GM19372 (cell line): ENCODE measurements around the gene TRAF4.
"Not testable (repeated sequence)": the region's sequence is repeated elsewhere in the genome, so short reads cannot be mapped to it uniquely, and the experiment has no call there.

ENCODE experiments used
- ATAC-seq: cut with Tn5 transposase; IDR thresholded peaks from one replicate; pipeline ENCODE4 v1.9.1; 2021; ENCODE audit warnings: mild to moderate bottlenecking, low read depth, moderate library complexity; ENCODE audit not compliant: unreplicated experiment

The TRAF4 gene

DNA sequence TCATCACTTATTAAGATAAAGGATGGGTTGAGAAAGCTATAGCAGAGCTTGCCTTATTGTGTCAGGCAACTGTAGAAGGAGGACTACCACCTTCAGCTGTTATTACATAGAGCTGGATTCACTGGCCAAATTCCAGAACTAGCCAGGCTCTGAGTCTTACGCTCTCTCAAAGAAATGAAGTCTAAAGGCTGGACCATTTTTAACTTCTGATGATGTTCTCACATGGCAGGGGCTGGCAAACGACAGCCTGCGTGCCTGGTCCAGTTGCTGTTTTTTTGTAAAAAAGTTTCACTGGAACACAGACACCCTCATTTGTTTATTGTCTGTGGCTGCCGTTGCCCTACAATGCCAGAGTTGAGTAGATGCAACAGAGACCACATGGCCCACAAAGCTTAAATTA lies 21.2 kb downstream of the TRAF4 start:
- no peak for ATAC-seq

GRCh38 chr17:28773736-28774135 lies 29.9 kb downstream of the TRAF4 start:
- no peak for ATAC-seq

DNA sequence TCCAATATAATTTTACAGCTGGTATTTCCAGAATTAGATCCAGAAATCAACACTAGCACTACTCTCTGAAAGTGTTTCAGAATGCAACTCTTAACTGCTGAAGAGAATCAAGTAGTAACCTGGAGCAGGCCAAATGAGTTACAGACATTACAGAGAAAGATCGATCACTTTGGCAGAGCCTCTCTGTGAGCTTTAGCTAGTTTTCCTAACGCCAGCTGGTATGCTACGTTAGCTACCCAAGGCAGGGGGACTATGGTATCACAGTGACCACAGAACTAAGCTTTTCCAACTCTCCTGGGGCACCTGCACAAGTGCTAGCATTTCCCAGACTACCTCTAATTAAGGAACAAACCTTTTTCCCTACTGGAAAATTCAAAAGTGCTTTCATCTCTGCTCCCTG lies 30.4 kb downstream of the TRAF4 start:
- no peak for ATAC-seq

DNA sequence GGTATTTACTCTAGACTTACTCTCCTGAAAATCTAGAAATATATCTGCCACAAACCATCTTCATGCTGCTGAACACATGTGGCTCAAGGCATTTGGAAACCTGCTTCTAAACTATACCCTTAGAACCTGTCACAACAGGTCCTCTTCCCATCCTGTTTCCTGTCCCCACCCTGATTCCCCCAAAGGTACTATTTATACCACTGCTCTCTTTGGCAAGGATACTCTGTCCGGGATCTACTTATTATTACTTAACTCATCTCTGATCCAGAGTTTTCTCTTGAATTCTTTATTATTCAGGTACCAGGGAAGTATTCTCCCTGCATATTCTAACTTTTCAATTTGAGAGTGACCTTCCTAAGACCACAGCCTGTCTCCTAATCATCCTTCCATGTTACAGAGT lies 33.4 kb downstream of the TRAF4 start:
- ATAC-seq = no peak

GRCh38 chr17:28779601-28780000 lies 35.8 kb downstream of the TRAF4 start:
- not testable (repeated sequence) for ATAC-seq

DNA sequence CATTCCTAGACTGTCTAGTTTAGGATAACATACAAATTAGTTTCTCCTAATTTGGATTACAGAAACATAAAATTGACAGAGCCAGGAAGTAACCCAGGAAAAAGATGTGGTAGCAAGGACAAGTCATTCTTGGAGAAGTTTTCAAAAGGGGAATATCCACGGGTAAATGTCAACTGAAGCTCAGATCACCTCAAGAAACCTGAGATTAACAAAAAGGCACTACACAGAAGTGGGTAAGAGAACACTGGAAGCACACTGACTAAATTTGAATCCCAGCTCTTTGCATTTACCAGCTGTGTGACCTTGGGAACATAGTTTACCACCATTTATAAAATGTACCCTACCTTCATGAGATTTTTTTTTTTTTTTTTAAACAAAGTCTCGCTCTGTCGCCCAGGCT lies 39.4 kb downstream of the TRAF4 start:
- ATAC-seq = no peak

DNA sequence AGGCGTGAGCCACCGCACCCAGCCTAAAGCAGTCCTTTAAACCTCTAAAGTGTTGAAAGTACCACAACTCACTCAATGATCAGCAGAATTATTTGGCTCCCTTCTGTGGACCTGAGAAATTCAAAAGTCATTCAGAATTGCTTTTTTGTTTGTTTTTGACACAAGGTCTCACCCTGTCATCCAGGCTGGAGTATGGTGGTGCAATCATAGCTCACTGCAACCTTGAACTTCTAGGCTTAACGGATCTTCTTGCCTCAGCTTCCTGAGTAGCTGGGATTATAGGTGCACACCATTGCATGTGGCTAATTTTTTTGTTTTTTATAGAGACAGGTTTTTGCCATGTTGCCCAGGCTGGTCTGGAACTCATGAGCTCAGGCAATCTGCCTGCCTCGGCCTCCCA lies 44.3 kb downstream of the TRAF4 start:
- no peak for ATAC-seq

GRCh38 chr17:28792877-28793661 lies 49.3 kb downstream of the TRAF4 start:
- ATAC-seq = no peak

DNA sequence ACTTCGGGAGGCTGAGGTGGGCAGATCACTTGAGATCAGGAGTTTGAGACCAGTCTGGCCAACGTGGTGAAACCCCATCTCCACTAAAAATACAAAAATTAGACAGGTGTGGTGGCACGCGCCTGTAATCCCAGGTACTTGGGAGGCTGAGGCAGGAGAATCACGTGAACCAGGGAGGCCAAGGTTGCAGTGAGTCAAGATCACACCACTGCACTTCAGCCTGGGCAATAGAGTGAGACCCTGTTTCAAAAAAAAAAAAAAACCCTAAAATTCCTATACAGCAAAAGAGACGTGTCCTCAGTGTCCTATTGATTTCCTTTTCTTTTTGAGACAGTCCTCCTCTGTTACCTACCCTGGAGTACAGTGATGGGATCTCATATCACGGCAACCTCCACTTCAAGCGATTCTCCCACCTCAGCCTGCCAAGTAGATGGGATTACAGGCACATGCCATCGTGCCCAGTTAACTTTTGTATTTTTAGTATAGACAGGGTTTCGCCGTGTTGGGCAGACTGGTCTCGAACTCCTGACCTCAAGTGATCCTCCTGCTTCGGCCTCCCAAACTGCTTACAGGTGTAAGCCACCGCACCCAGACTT lies 51.1 kb downstream of the TRAF4 start:
- not testable (repeated sequence) for ATAC-seq

- no peak for ATAC-seq
Observed at GRCh38 chr17:28796062-28796461, 52.3 kb downstream of the TRAF4 start.
